CMK (cell line): ENCODE results near the gene VPS26A.

Source experiments
- DNase-seq: peaks from one replicate; pipeline ENCODE4 v3.0.0-alpha.2; 2010; ENCODE audit warnings: low read depth

Gene VPS26A

GRCh38 chr10:69123747-69124562, at the start of gene VPS26A:
Gene VPS26A (plus strand): TSS chr10:69124178. CDS start chr10:69124278, 100 bp downstream.
- DNase-seq: peak; percentile 96

DNA sequence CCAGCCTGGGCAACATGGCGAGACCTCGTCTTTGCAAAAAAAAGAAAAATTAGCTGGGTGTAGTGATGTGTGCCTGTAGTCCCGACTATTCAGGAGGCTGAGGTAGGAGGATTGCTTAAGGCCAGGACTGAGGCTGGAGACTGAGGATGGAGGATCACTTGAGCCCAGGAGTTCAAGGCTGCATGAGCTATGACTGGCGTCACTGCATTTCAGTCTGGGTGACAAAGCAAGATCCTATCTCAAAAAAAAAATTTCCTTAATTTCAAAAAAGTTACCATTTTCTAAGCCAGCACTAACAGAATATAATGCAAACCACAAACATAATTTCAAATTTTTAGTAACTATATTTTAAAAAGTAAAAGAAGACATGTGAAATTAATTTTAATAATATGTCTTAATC, 49.4 kb upstream of the VPS26A start:
- DNase-seq: no peak

GRCh38 chr10:69075431-69075830, 48.5 kb upstream of the VPS26A start:
- DNase-seq: no peak

DNA sequence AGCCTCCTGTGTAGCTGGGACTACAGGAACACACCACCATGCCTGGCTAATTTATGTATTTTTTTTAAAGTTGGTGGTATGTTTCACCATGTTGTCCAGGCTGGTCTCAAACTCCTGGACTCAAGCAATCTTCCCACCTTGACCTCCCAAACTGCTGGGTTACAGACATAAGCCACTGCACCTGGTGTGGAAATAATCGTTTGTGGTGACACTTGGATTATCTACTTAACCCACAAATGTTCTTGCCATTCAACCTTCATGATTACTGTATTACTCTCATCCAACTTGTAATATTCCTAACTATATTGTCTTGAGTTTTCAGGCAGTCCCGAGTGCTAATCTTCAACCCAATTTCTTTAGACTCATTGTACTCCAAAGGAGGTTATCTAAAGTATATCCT, 45.7 kb upstream of the VPS26A start:
- no peak for DNase-seq

- DNase-seq: no peak
Observed at GRCh38 chr10:69080226-69080625, 43.8 kb upstream of the VPS26A start.

DNA sequence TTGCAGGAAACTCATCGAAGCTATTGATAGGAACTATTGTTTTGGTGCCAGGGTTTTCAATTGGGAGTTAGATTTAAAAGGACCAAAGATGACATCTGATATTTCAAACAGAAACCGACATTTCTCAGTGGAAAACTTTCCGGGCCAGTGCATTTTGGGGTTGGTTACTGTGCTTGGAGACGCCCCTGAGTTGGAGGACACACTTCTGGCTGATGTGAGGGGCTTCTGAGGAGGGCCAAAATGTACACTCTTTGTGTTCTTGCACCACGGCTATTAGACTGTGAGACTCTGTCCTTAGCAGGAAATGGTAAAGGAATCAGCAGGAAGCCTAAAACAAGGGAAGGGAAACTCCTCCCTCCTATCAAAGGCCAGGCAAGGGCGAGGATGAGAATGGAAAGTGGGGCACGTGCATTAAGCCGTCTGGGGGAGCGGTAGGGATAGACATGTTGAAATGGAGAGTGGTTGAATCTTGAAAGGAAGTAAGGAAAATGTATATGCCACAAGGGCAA, 37.9 kb upstream of the VPS26A start:
- DNase-seq: no peak

GRCh38 chr10:69087590-69088470, 36.1 kb upstream of the VPS26A start, which contains the start of gene SRGN:
Gene SRGN (plus strand): TSS chr10:69088103. CDS start chr10:69088158, 55 bp downstream.
- no peak for DNase-seq

- DNase-seq: no peak
Observed at GRCh38 chr10:69088471-69088769, 35.6 kb upstream of the VPS26A start.

DNA sequence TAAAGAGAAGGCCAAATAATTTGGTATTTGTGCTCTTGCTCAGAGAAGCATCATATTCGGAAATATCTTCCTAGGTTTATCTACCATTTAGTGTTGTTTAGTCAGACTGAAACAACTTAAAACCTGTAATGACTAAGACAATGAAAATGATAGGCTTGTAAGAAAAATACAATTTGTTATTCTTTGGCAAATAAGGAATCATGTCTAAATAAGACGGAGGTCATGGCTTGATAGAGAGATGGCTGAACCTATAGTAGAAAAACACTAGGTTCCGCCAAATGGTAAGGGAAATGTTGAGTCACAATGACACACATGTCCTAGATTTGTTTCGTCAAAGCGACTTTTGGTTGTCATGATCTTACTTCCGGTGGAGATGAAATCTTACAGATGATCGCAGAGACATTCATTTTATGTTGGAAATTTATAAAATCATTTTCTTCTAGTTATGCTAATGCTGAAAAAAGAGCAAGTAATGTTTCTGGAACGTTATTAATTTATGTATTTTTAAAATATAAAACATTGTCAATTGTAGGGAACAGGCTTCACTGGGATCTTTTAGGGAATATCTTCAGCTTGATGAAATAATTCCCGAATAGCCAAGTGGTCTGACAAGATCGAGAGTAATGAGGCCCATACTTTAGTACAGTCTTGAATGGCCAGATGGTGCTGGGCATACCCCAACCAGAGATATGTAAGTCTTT, 35.0 kb upstream of the VPS26A start:
- DNase-seq: no peak

GRCh38 chr10:69089638-69090599, 34.1 kb upstream of the VPS26A start:
- DNase-seq: no peak

DNA sequence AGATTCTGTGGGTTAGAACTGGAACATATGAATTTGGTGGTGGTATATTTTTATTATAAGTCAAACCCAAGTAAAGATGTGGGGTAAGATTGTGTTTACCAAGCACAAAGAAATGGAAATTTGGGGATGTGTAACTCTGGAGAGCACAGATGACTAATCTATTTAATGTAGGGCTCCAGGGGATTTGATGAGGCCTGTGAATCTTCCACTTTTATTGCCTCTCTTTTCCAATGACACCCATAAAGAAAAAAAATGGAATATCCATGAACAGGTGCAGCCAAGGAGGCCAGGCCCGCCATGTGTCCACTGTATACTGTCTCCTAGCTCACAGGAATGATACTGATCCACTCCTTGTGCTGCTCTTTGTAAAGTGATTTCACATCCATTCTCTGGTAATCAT, 33.3 kb upstream of the VPS26A start:
- no peak for DNase-seq

DNA sequence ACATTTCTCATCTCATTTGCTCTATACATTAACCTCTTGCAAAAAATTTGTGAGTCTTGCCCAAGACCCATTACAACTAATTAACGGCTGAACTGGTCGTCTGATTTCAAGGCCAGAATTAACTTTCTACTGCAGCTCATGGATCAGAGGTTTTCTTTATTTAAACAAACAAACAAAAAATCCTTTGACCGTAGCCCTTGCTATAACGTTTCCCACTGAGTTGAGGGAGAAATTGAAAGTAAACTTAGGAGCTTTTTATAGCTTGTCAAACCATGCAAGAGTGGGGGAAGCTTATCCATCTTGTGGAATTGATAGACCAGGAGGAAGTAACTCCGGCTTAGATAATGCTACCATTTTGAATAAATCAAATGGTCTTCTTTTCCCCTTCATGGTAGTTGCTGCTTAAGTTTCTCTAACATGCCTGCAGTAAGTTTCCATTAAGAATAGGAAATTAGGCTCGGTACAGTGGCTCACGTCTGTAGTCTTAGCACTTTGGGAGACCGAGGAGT, 32.8 kb upstream of the VPS26A start:
- DNase-seq: no peak

GRCh38 chr10:69092959-69093850, 30.8 kb upstream of the VPS26A start:
- peak; percentile 61 for DNase-seq

- peak; percentile 45 for DNase-seq
Observed at GRCh38 chr10:69093933-69094332, 30.0 kb upstream of the VPS26A start.

DNA sequence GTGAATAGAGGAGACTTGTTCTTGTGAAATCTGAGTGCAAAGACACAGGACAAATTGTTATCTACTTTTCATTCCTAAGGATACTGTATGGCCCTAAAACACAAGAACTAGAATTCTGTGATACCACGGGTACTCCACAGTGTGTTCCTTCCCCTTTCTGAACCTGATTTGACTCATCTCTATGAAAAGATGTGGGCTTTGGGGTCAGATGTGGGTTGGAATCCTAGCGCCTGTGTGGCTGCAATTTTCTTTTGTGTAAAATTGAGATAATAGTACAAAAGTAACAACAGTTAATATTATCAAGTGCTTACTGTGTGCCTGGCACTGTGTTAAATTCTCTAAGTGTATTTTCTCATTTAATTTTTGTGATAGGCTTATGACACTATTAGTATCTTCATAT, 27.9 kb upstream of the VPS26A start:
- no peak for DNase-seq

- DNase-seq: no peak
Observed at GRCh38 chr10:69097729-69098128, 26.2 kb upstream of the VPS26A start.

DNA sequence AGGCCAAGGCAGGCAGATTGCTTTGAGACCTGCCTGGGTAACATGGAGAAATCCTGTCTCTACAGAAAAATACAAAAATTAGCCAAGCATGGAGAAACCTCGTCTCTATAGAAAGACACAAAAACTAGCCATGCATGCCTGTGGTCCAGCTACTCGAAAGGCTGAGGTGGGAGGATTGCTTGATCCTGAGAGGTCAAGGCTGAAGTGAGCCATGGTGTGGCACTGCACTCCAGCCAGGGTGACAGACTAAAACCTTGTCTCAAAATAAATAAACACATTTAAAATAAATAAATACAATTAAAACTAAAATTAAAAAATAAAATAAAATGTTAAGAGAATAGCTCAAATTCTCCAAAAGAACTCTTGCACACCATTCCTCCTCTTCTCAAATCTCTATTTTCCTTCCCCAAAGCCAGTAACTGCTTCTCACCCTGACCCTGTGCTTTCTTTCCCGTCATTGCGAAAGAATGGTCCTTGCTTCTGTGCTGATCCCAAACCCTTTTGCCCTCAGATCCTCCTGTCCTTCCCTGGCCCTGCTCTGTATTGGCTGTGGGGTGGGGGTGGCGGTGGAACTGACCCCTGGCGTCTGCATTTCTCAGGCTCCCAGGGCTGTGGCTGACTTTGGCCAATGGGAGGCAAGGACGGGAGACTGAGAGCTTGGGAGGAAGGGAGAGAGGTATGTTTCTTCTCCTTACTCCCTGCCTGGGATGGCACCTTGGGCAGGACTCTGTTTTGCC, 23.7 kb upstream of the VPS26A start:
- no peak for DNase-seq

GRCh38 chr10:69101451-69102095, 22.4 kb upstream of the VPS26A start:
- DNase-seq: no peak

DNA sequence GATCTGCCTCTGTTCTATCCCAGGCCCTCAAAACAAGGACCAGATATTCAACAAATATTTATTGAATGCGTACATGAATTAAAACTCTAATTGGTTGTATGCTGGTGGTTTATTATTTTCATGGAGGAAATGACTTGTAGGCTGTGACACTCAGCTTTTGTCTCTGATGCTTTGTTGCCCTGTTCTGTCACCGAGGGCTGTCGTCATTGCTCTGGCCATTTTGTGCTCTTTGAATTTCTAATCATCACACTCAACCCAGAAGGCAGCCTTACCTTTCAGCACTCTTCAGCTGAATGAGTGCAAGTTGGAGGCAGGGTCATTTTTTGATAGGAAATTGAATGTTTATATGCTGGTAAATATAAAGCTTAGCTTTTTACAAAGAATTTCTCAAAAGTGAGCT, 21.5 kb upstream of the VPS26A start:
- no peak for DNase-seq
